ENCODE measurements around the gene SYS1. TPM values are rescaled to one million over a fixed set of nuclear protein-coding genes. Genes with fewer than 3 reads are reported as not detected.
"Not testable (repeated sequence)": the region's sequence is repeated elsewhere in the genome, so short reads cannot be mapped to it uniquely, and the experiment has no call there.

The SYS1 gene
- total RNA-seq, 4 donors from 2014 or later: 29.3 to 55.3 (median 34.7) TPM

- TF ChIP-seq POLR2AphosphoS5 (IDR thresholded peaks at IDR 0.05) (no peak), POLR2A (IDR thresholded peaks at IDR 0.05) (no peak), EP300 (IDR thresholded peaks at IDR 0.05) (no peak), CTCF (IDR thresholded peaks at IDR 0.05) (no peak)
- WGBS, 2 donors (ENCODE audit: low coverage in 1 of 2): 80 to 87% methylated on average over 1 of the region's 1 CpG
- H3K27ac ChIP-seq: no peak overlapping the region
- H3K9me3 ChIP-seq: no peaks in the 10 kb centered on the region
- H3K36me3 ChIP-seq: no peaks in the 10 kb centered on the region
- H3K27me3 ChIP-seq: no peaks in the 10 kb centered on the region
- no peak overlapping the region for H3K4me3 ChIP-seq
- no peak for ATAC-seq
- peaks cover 3 to 48% (median 19%) of the 10 kb centered on the region in 3 donors for H3K4me1 ChIP-seq
Observed at GRCh38 chr20:45350217-45350616, 12.7 kb upstream of the SYS1 start.

- not testable (repeated sequence) for H3K36me3 ChIP-seq, H3K4me3 ChIP-seq, H3K9me3 ChIP-seq, H3K27me3 ChIP-seq, H3K27ac ChIP-seq, ATAC-seq
- peaks cover 6 to 48% (median 13%) of the 10 kb centered on the region in 3 donors for H3K4me1 ChIP-seq
- WGBS, 2 donors (ENCODE audit: low coverage in 1 of 2): 94 to 100% methylated on average over 2 to 10 of the region's 10 CpGs
Observed at GRCh38 chr20:45350795-45351194, 12.2 kb upstream of the SYS1 start.

GRCh38 chr20:45352729-45353128, 10.2 kb upstream of the SYS1 start:
- no peaks in the 10 kb centered on the region for H3K9me3 ChIP-seq
- no peaks in the 10 kb centered on the region for H3K36me3 ChIP-seq
- WGBS, 2 donors (ENCODE audit: low coverage in 1 of 2): 74 to 76% methylated on average over 3 of the region's 3 CpGs
- H3K27me3 ChIP-seq: no peaks in the 10 kb centered on the region
- ATAC-seq: no peak
- H3K27ac ChIP-seq: no peak overlapping the region
- TF ChIP-seq POLR2AphosphoS5 (IDR thresholded peaks at IDR 0.05) (no peak), CTCF (IDR thresholded peaks at IDR 0.05) (no peak), EP300 (IDR thresholded peaks at IDR 0.05) (no peak), POLR2A (IDR thresholded peaks at IDR 0.05) (no peak)
- H3K4me1 ChIP-seq: peaks cover 6 to 48% (median 6%) of the 10 kb centered on the region in 3 donors
- no peak overlapping the region for H3K4me3 ChIP-seq

GRCh38 chr20:45353746-45354145, 9.2 kb upstream of the SYS1 start:
- Histone ChIP-seq H3K27me3 (no peaks in the 10 kb centered on the region), H3K4me1 (peaks cover 6 to 53% (median 9%) of the 10 kb centered on the region in 3 donors), H3K9me3 (no peaks in the 10 kb centered on the region), H3K36me3 (no peaks in the 10 kb centered on the region), H3K27ac (peak overlapping the region; percentile 70 to 94 (median 84)), H3K4me3 (no peak overlapping the region)
- ATAC-seq: no peak
- no peak for TF ChIP-seq CTCF (IDR thresholded peaks at IDR 0.05)
- TF ChIP-seq EP300 (IDR thresholded peaks at IDR 0.05): no peak
- TF ChIP-seq POLR2A (IDR thresholded peaks at IDR 0.05): no peak
- TF ChIP-seq POLR2AphosphoS5 (IDR thresholded peaks at IDR 0.05): no peak
- WGBS, 2 donors (ENCODE audit: low coverage in 1 of 2): 63 to 100% methylated on average over 1 of the region's 1 CpG

GRCh38 chr20:45354423-45355208, 8.3 kb upstream of the SYS1 start:
- 41 to 45% methylated on average over 8 to 9 of the region's 9 CpGs for WGBS, 2 donors (ENCODE audit: low coverage in 1 of 2)
- no peaks in the 10 kb centered on the region for H3K36me3 ChIP-seq
- no peak overlapping the region for H3K4me3 ChIP-seq
- ATAC-seq: no peak
- H3K4me1 ChIP-seq: peaks cover 6 to 56% (median 9%) of the 10 kb centered on the region in 3 donors
- TF ChIP-seq CTCF (IDR thresholded peaks at IDR 0.05) (no peak), POLR2AphosphoS5 (IDR thresholded peaks at IDR 0.05) (no peak), EP300 (IDR thresholded peaks at IDR 0.05) (no peak), POLR2A (IDR thresholded peaks at IDR 0.05) (no peak)
- peak overlapping the region; percentile 70 to 94 (median 84) for H3K27ac ChIP-seq
- no peaks in the 10 kb centered on the region for H3K9me3 ChIP-seq
- H3K27me3 ChIP-seq: no peaks in the 10 kb centered on the region
